RWPE1 (cell line): ENCODE results near the gene ATP8A2.

Experiments
- CTCF ChIA-PET: fragments of 350-600 bp; sonication (Branson Sonifier 250); formaldehyde crosslinking; extraction: SDS; loops from one replicate; lab custom pipeline; 2021; lab: Yijun Ruan, JAX
- POLR2A ChIA-PET: fragments of 400-600 bp; formaldehyde crosslinking; extraction: SDS; loops from one replicate; lab custom pipeline; 2020; ENCODE audit warnings: antibody characterized with exemption; ENCODE audit not compliant: low non-redundant PET; lab: Yijun Ruan, JAX
- DNase-seq: peaks from one replicate; pipeline ENCODE4 v3.0.0; 2012; ENCODE audit warnings: low spot score
- H3K27ac ChIP-seq: fragments of 450-650 bp; 2 replicates; pipeline ENCODE4 v1.5.1; 2017
- TF ChIP-seq, protein P1 (sequence below): fragments of 450-650 bp; conservative IDR thresholded peaks from 2 replicates; pipeline ENCODE4 v1.5.1; 2017; ENCODE audit warnings: low read depth, mild to moderate bottlenecking

ATP8A2 gene

DNA sequence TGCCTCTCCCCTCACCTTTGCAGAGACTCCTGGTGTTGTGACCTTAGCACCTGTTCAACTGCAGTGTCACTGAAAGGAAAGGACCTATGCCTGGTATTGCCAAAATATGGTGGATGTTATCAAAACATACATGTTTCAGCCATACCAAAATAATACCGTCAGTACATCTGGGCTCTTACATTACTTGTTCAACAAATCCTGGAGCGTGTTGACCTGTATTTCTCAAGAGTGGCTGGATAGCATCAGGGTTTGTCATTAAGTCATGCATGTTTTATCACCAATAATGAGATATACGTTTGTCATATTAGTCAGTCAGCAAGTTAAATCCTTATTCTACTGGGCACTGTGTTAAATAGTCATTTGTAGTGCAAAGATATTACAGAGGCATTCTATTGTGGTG is 389.3 kb downstream of the ATP8A2 start:
- no peak for DNase-seq
- ChIA-PET CTCF (no interaction called here), POLR2A (no interaction called here)
- no peak overlapping the region for H3K27ac ChIP-seq
- TF ChIP-seq, protein P1, sequence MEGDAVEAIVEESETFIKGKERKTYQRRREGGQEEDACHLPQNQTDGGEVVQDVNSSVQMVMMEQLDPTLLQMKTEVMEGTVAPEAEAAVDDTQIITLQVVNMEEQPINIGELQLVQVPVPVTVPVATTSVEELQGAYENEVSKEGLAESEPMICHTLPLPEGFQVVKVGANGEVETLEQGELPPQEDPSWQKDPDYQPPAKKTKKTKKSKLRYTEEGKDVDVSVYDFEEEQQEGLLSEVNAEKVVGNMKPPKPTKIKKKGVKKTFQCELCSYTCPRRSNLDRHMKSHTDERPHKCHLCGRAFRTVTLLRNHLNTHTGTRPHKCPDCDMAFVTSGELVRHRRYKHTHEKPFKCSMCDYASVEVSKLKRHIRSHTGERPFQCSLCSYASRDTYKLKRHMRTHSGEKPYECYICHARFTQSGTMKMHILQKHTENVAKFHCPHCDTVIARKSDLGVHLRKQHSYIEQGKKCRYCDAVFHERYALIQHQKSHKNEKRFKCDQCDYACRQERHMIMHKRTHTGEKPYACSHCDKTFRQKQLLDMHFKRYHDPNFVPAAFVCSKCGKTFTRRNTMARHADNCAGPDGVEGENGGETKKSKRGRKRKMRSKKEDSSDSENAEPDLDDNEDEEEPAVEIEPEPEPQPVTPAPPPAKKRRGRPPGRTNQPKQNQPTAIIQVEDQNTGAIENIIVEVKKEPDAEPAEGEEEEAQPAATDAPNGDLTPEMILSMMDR: no peak

GRCh38 chr13:25762281-25762680 is 390.5 kb downstream of the ATP8A2 start:
- ChIA-PET CTCF (interaction anchor here (0.6 kb wide), 1 partner anchor 10 kb away, joined by 3 read pairs; no protein-coding TSS in a partner anchor), POLR2A (no interaction called here)
- TF ChIP-seq, protein P1: no peak
- no peak for DNase-seq
- no peak overlapping the region for H3K27ac ChIP-seq

GRCh38 chr13:25762795-25763377 is 391.1 kb downstream of the ATP8A2 start:
- CTCF ChIA-PET: interaction anchor here (0.6 kb wide), 1 partner anchor 10 kb away, joined by 3 read pairs; no protein-coding TSS in a partner anchor
- POLR2A ChIA-PET: no interaction called here
- DNase-seq: no peak
- H3K27ac ChIP-seq: no peak overlapping the region
- TF ChIP-seq, protein P1: no peak

GRCh38 chr13:25764378-25764777 is 392.6 kb downstream of the ATP8A2 start:
- TF ChIP-seq, protein P1: no peak
- H3K27ac ChIP-seq: no peak overlapping the region
- no peak for DNase-seq
- ChIA-PET POLR2A (no interaction called here), CTCF (no interaction called here)

DNA sequence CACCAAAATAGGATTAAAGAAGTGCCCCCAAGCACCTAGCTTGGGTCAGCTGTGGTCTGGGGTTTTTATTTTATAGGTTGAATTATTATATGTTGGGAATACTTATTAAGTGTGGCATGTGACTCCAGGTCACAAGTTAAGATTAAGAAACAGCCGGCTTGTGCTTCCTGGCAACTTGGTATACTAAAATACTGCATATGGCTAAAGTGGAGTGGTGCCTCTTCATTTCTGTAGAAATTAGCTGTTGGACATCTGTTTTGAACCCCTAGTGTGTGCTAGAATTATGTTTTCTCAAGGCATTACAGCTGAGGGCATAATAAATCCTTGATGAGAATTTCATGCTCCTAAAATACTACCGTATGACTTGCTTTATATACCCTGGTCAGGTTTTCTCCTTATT is 393.5 kb downstream of the ATP8A2 start:
- POLR2A ChIA-PET: no interaction called here

DNA sequence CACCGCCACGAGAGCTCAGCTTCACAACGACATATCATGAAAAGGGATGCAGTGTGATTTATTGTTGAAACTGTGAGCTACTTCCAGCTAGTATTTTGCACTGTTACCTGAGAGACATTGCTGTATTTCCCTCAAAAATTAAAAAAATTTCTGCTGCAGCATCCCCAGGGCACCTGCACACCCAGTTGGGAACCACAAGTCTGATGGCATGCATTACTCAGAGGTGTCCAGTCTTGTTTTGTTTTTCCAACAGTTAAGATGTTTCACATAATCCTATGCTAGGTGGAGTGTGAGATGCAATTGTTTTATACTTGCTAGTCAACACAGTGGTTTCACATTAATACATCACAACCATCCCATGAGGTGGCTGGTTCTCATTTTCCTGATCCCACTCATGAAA is 394.8 kb downstream of the ATP8A2 start:
- ChIA-PET POLR2A (no interaction called here), CTCF (no interaction called here)
- no peak overlapping the region for H3K27ac ChIP-seq
- no peak for DNase-seq
- TF ChIP-seq, protein P1: no peak

More for the DNA sequence above, 393.5 kb downstream of the ATP8A2 start:
- no peak overlapping the region for H3K27ac ChIP-seq
- TF ChIP-seq, protein P1: no peak
- no peak for DNase-seq
- CTCF ChIA-PET: no interaction called here
